NCI-H345 treated with DMSO at 0.1 percent for 48 hours (cell line): ENCODE measurements around the gene PRMT2.
A peak's percentile ranks its signal among the peaks of the same experiment; 100 is the strongest.
"Not testable (repeated sequence)": the region's sequence is repeated elsewhere in the genome, so short reads cannot be mapped to it uniquely, and the experiment has no call there.

Source experiments
- DNase-seq: peaks from one replicate; lab custom pipeline; 2025; ENCODE audit not compliant: unreplicated experiment; lab: John Stamatoyannopoulos, UW

PRMT2 gene

DNA sequence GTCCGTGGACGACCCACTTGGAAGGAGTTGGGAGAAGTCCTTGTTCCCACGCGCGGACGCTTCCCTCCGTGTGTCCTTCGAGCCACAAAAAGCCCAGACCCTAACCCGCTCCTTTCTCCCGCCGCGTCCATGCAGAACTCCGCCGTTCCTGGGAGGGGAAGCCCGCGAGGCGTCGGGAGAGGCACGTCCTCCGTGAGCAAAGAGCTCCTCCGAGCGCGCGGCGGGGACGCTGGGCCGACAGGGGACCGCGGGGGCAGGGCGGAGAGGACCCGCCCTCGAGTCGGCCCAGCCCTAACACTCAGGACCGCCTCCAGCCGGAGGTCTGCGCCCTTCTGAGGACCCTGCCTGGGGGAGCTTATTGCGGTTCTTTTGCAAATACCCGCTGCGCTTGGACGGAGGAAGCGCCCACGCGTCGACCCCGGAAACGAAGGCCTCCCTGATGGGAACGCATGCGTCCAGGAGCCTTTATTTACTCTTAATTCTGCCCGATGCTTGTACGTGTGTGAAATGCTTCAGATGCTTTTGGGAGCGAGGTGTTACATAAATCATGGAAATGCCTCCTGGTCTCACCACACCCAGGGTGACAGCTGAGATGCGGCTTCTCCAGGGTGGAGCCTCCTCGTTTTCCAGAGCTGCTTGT, 32.4 kb downstream of the PRMT2 start:
- DNase-seq = peak; percentile 56

DNA sequence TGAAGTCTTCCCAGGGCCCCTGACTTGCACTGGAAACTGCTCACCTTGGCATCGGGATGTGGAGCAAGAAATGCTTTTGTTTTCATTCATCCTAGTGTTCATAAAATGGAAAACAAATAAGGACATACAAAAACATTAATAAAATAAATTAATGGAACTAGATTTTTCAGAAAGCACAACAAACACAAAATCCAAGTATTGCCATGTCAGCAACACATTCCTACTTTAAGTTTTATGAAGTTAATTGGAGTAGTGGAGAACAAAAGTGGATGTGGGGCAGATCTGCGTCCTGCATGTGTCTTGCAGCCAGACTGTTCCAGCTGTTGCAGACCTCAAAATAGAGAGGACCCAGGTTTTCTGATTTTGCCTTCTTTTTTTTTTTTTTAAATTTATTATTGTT, 32.9 kb downstream of the PRMT2 start:
- DNase-seq = no peak

DNA sequence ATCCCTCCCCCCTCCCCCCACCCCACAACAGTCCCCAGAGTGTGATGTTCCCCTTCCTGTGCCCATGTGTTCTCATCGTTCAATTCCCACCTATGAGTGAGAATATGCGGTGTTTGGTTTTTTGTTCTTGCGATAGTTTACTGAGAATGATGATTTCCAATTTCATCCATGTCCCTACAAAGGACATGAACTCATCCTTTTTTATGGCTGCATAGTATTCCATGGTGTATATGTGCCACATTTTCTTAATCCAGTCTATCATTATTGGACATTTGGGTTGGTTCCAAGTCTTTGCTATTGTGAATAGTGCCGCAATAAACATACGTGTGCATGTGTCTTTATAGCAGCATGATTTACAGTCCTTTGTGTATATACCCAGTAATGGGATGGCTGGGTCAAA, 33.4 kb downstream of the PRMT2 start:
- DNase-seq = not testable (repeated sequence)

GRCh38 chr21:46674430-46675007, 39.0 kb downstream of the PRMT2 start:
- DNase-seq = no peak

- DNase-seq = no peak
Observed at GRCh38 chr21:46675595-46676280, 40.3 kb downstream of the PRMT2 start.

DNA sequence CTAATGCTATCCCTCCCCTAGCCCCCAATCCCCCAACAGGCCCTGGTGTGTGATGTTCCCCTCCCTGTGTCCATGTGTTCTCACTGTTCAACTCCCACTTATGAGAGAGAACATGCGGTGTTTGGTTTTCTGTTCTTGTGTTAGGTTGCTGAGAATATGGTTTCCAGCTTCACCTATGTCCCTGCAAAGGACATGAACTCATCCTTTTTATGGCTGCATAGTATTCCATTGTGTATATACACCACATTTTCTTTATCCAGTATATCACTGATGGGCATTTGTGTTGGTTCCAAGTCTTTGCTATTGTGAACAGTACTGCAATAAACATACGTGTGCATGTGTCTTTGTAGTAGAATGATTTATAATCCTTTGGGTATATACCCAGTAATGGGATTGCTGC, 41.1 kb downstream of the PRMT2 start:
- not testable (repeated sequence) for DNase-seq

- not testable (repeated sequence) for DNase-seq
Observed at GRCh38 chr21:46681593-46681992, 46.1 kb downstream of the PRMT2 start.

DNA sequence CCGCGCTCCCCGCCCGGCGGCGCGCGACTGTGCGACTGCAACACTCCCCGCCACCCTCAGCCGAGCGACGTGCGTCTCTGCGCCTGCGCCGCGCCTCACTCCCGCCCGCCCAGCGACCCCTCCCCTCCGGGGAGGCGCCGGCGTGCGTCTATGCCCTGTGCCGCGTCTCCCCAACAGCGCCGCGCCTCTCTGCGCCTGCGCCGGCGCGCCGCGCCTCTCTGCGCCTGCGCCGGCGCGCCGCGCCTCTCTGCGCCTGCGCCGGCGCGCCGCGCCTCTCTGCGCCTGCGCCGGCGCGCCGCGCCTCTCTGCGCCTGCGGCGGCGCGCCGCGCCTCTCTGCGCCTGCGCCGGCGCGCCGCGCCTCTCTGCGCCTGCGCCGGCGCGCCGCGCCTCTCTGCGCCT, 63.2 kb downstream of the PRMT2 start:
- not testable (repeated sequence) for DNase-seq

DNA sequence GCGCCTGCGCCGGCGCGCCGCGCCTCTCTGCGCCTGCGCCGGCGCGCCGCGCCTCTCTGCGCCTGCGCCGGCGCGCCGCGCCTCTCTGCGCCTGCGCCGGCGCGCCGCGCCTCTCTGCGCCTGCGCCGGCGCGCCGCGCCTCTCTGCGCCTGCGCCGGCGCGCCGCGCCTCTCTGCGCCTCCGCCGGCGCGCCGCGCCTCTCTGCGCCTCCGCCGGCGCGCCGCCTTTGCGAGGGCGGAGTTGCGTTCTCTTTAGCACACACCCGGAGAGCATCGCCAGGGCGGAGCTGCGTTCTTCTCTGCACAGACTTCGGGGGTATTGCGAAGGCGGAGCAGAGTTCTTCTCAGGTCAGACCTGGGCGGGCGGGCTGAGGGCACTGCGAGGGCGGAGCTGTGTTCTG, 63.6 kb downstream of the PRMT2 start:
- not testable (repeated sequence) for DNase-seq
